ENCODE data around the gene ATOSB.

DNA sequence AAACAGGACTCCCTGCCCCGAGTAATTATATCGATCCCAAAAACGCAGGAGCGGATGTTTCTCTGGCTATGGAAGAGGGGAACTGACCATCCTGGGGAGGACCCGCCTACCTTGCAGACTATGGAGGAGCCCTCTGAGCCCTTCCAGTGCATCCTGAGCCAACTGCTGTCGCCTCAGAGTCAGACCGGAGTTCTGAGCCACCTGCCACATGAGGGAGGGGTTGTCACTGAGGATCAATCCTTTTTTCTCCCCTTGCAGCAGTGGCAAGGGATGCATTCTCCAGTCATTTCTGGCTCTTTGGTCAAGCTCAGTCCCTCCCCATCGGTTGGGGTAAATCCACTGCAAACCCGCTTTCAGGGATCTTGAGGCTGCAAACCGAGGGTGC, 36.6 kb downstream of the ATOSB start:
- TF ChIP-seq, protein P1, sequence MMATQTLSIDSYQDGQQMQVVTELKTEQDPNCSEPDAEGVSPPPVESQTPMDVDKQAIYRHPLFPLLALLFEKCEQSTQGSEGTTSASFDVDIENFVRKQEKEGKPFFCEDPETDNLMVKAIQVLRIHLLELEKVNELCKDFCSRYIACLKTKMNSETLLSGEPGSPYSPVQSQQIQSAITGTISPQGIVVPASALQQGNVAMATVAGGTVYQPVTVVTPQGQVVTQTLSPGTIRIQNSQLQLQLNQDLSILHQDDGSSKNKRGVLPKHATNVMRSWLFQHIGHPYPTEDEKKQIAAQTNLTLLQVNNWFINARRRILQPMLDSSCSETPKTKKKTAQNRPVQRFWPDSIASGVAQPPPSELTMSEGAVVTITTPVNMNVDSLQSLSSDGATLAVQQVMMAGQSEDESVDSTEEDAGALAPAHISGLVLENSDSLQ (IDR thresholded peaks at IDR 0.05): no peak
- TF ChIP-seq ELF4 (IDR thresholded peaks at IDR 0.05) (no peak), FOXA1 (IDR thresholded peaks at IDR 0.05) (no peak), BHLHE40 (IDR thresholded peaks at IDR 0.05; ENCODE audit: borderline replicate concordance) (no peak), FOXM1 (IDR thresholded peaks at IDR 0.05; ENCODE audit: borderline replicate concordance) (no peak), SUZ12 (IDR thresholded peaks at IDR 0.05) (no peak), TARDBP (IDR thresholded peaks at IDR 0.05) (no peak), SP1 (IDR thresholded peaks at IDR 0.05) (no peak), ARNT (IDR thresholded peaks at IDR 0.05) (no peak)
